ENCODE results near the gene PLXNC1. TPM values are rescaled to one million over a fixed set of nuclear protein-coding genes. Genes with fewer than 3 reads are reported as not detected.

PLXNC1 gene
- total RNA-seq, 1 donor from 2014 or later, result 15.7 TPM

DNA sequence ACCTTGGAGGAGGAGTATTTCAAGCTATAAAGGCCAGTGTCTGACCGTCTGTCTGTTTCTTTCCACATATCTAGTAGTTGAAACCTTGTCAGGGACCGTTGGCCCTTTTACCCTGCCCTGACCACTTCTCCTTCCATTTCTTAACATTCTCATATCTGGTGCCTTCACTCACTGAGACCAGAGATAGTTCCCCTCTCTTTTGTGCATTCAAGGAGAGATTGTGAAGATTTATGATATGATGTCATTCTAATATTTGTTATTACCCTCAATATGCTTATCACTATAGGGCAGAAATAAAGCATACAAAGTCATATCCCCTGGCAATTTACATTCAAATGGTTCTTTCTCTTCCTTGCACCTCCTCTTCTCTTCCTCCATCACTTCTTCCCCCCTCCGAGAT lies 83.3 kb downstream of the PLXNC1 start:
- ATAC-seq (peak; percentile 27), DNase-seq (no peak)
- no peak overlapping the region for H3K27ac ChIP-seq
- TF ChIP-seq, protein P1, sequence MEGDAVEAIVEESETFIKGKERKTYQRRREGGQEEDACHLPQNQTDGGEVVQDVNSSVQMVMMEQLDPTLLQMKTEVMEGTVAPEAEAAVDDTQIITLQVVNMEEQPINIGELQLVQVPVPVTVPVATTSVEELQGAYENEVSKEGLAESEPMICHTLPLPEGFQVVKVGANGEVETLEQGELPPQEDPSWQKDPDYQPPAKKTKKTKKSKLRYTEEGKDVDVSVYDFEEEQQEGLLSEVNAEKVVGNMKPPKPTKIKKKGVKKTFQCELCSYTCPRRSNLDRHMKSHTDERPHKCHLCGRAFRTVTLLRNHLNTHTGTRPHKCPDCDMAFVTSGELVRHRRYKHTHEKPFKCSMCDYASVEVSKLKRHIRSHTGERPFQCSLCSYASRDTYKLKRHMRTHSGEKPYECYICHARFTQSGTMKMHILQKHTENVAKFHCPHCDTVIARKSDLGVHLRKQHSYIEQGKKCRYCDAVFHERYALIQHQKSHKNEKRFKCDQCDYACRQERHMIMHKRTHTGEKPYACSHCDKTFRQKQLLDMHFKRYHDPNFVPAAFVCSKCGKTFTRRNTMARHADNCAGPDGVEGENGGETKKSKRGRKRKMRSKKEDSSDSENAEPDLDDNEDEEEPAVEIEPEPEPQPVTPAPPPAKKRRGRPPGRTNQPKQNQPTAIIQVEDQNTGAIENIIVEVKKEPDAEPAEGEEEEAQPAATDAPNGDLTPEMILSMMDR (IDR thresholded peaks at IDR 0.05), result no peak
- no peak overlapping the region for H3K4me3 ChIP-seq
- no peaks in the 10 kb centered on the region for H3K4me1 ChIP-seq
- no peaks in the 10 kb centered on the region for H3K27me3 ChIP-seq
- H3K36me3 ChIP-seq, result no peaks in the 10 kb centered on the region
- no peaks in the 10 kb centered on the region for H3K9me3 ChIP-seq
- intact Hi-C loops (cut with DNase I), result no loop called here

- ATAC-seq, result no peak
- Histone ChIP-seq H3K9me3 (no peaks in the 10 kb centered on the region), H3K36me3 (no peaks in the 10 kb centered on the region), H3K4me1 (no peaks in the 10 kb centered on the region), H3K4me3 (no peak overlapping the region), H3K27me3 (no peaks in the 10 kb centered on the region), H3K27ac (no peak overlapping the region)
- TF ChIP-seq, protein P1 (IDR thresholded peaks at IDR 0.05), result no peak
- intact Hi-C loops (cut with DNase I), result no loop called here
- DNase-seq, result no peak
Measured at GRCh38 chr12:94235848-94236247, 87.5 kb downstream of the PLXNC1 start.

DNA sequence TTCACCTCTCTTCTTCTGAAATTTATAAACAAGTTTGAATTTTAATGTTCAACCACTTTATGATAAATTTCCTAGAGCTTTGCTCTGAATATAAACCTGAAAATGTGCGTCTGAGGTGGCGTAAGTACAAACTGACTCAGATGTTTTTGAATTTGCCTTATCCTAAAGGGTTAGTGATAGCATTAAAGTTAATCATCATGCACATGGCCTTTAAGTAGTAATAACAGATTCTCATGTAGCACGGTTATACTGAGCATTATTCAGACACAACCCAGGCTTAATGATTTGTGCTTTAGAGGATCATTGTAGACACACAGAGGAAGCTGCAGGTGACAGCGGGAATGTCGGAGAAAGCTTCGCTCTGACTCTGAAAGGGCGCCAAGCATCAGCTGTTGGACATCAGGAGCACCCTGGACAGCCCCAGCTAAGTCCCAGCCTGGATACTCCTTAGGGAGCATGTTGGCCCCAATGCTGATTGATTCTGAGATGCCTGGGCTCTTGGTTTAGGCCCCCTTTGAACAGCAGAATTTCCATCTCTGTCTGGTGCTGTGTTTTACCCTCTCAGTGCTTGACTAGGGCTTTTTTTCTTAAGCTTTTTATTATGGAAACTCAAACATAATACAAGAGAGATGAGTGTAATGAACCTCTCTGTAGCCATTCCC lies 91.1 kb downstream of the PLXNC1 start:
- DNase-seq, result no peak
- no peaks in the 10 kb centered on the region for H3K36me3 ChIP-seq
- H3K4me1 ChIP-seq, result peaks cover 3% of the 10 kb centered on the region
- no peak for ATAC-seq
- TF ChIP-seq, protein P1 (IDR thresholded peaks at IDR 0.05), result no peak
- intact Hi-C loops (cut with DNase I), result no loop called here
- H3K27me3 ChIP-seq, result no peaks in the 10 kb centered on the region
- no peaks in the 10 kb centered on the region for H3K9me3 ChIP-seq
- no peak overlapping the region for H3K27ac ChIP-seq
- H3K4me3 ChIP-seq, result no peak overlapping the region

- Histone ChIP-seq H3K4me3 (no peak overlapping the region), H3K36me3 (no peaks in the 10 kb centered on the region), H3K9me3 (no peaks in the 10 kb centered on the region), H3K4me1 (peaks cover 3% of the 10 kb centered on the region), H3K27me3 (no peaks in the 10 kb centered on the region), H3K27ac (no peak overlapping the region)
- DNase-seq, result no peak
- TF ChIP-seq, protein P1 (IDR thresholded peaks at IDR 0.05), result no peak
- intact Hi-C loops (cut with DNase I), result no loop called here
- ATAC-seq, result peak; percentile 56
Measured at GRCh38 chr12:94240171-94240570, 91.8 kb downstream of the PLXNC1 start.

DNA sequence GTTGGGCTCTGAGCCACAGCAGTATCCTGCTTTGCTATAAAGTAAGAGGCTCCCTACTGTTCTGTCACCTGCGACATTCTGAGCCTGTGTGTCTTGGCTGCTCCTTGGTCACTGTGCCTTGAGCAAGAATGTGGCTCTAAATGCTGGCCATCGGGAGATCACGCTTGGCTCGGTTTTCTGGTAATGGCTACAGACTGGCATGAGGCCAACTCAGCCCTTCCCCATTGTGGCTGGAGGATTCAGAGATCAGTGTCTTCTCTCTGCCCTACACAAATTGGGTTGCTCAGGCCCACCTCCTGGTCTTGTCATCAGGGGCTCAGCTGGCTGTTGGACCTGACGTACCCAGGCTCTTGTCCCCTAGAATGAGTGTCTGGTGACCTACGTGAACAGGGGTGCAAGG lies 94.5 kb downstream of the PLXNC1 start:
- Histone ChIP-seq H3K27me3 (no peaks in the 10 kb centered on the region), H3K27ac (no peak overlapping the region), H3K36me3 (peaks cover 2% of the 10 kb centered on the region), H3K4me1 (peaks cover 3% of the 10 kb centered on the region), H3K9me3 (no peaks in the 10 kb centered on the region), H3K4me3 (no peak overlapping the region)
- TF ChIP-seq, protein P1 (IDR thresholded peaks at IDR 0.05), result no peak
- DNase-seq (no peak), ATAC-seq (no peak)
- intact Hi-C loops (cut with DNase I), result no loop called here

Measured in upper lobe of right lung (tissue), 1 donor.